ENCODE data around the gene UBAC2.
"Not testable (repeated sequence)": the region's sequence is repeated elsewhere in the genome, so short reads cannot be mapped to it uniquely, and the experiment has no call there.

Gene UBAC2

DNA sequence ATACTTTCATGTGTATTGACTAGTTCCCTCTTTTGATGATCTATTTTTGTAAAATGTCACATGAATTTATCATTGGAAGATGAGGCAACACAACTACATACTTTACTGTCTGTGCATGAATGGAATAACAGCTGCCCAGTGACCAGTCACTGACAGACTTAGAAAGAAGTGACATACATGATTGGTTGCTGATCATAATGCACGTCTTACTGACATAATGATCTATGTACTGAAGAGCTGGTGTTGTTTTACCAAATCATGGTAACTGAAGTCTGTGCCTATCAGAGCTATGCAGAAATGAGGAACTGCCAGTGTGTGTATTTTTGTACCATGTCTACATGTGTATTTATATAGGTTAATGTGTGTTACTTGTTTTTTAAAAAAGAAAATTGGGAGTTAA is 31.1 kb downstream of the UBAC2 start:
- DNase-seq (ENCODE audit: low read depth in 1 of 2, low spot score in 1 of 2): no peak

DNA sequence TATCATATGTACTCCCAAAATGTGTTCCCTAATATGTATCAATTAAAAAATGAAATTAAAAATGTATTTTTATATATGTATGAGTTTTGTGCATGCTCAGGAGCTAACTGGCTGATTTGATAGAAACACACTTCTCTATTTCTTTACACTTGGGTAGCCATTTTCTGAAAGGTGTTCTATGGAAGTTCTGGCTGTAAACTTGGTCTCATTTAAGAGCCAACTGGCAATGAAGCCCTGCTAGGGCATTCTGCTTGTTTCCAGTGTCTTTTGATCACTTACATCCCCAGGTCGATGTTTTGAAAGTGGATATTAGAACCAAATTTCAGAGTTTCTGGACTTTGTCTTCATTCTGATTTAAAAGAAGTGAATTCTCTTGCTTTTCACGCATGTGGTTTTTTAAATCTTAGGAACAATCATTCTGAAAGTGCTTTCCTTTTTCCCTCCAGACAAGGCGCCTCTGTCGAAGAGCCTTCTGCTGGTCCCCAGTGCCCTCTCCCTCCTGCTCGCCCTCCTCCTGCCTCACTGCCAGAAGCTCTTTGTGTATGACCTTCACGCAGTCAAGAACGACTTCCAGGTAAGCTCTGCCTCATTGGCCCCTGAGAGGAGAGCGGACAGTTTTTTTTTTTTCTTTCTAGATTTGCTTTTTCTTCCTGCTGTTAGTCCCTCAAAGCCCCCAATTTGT is 37.5 kb downstream of the UBAC2 start:
- no peak for DNase-seq (ENCODE audit: low read depth in 1 of 2, low spot score in 1 of 2)

DNA sequence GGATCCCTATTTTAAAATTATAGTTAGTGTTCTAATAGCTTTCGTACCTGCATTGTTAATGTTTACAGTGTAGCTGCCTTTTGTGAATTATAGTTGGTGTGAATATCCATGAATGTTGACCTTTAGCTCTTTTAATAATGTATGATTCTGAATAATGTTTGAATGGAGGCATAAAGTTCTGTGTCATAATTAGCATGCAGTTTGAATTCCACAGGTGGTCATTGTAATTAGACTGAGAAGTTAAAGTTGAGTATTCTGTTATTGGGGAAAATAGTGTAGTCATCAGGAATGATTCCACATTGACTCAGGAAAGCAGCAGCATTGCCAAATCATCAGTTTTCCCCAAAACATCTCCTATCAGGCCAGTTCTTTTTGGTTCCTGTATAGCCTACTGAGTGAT is 45.4 kb downstream of the UBAC2 start:
- DNase-seq (ENCODE audit: low read depth in 1 of 2, low spot score in 1 of 2): no peak

DNA sequence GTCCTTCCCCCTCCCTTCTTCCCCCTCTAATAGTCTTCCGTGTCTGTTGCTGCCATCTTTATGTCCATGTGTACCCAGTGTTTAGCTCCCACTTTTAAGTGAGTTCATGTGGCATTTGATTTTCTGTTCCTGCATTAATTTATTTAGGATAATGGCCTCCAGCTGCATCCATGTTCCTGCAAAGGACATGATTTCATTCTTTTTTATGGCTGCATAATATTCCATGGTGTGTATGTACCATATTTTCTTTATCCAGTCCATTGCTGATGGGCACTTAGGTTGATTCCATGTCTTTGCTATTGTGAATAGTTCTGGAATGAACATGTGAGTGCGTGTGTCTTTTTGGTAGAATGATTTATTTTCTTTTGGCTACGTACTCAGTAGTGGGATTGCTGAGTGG is 48.5 kb downstream of the UBAC2 start:
- DNase-seq (ENCODE audit: low read depth in 1 of 2, low spot score in 1 of 2): not testable (repeated sequence)

DNA sequence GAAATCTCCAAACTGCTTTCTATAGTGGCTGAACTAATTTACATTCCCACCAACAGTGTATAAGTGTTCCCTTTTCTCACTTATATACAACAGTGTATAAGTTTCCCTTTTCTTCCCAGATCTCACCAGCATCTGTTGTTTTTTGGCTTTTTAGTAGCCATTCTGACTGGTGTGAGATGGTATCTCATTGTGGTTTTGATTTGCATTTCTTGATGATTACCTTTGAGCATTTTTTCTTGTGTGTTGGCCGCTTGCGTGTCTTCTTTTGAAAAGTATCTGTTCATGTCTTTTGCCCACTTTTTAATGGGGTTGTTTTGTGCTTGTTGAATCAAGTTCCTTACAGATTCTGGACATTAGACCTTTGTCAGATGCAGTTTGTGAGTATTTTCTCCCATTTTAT is 49.0 kb downstream of the UBAC2 start:
- not testable (repeated sequence) for DNase-seq (ENCODE audit: low read depth in 1 of 2, low spot score in 1 of 2)

DNA sequence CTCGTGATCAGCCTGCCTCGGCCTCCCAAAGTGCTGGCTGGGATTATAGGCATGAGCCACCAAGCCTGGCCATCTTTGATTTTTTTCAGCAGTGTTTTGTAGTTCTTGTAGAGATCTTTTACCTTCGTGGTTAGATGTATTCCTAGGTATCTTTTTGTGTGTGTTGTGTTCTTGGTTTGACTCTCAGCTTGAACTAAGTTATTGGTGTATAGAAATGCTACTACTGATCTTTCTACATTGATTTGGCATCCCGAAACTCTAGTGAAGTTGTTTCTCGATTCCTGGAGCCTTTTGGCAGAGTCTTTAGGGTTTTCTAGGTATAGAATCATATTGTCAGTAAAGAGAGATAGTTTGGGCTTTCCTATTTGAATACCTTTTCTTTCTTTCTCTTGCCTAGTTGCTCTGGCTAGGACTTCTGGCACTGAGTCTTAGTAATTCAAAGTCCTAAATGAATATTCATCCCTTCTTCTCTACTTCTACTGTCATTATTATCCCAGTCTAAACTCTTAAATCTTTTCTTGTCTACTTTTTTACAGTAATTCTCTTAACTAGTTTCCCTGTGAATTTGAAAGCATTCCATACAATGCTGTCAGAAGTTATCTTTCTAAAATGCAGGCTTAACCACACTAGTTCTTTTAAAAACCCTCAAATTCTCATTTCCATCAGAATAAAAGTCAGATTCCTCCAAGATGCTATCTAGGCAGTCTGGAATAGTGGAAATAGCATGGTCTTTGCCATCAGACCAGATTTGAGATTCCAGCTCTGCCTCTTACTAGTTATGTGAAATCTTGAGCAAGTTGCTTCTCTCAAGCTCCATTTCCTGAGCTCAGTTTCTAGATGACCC is 50.5 kb downstream of the UBAC2 start:
- DNase-seq (ENCODE audit: low read depth in 1 of 2, low spot score in 1 of 2): no peak

DNA sequence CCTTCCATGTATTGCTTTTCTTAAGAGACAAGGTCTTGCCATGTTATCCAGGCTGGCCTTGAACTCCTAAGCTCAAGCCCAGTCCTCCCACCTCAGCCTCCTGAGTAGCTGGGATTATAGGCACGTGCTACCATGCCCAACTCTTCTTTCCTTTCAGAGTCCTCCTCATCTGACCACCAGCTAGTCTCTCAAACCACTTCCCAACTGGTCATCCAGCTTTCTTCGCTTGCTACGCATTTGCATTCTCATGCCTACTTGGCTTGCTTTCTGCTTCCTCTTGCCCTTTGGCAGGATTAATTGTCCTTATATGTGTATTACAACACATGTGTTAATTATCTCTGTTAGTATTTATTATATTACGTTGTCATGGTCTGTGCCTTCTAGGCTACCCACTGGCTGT is 51.3 kb downstream of the UBAC2 start:
- no peak for DNase-seq (ENCODE audit: low read depth in 1 of 2, low spot score in 1 of 2)

DNA sequence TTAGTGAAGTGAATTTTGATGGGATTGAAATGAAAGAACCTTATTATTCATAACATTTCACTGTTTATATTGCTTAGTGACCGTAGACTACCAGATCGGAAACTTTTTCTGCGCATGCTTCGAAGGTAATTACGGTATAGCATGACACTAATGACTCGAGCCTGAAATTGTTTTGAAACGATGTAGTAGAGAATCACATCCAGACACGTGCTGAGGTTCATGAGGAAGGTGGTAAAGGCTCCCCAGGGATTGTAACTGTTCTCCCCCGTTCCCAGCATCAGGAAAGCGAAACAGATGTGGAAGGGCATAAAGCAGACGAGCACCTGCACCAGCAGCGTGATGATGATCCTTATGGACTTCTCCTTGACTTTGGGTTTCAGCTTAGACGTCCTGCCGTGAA is 54.2 kb downstream of the UBAC2 start:
- no peak for DNase-seq (ENCODE audit: low read depth in 1 of 2, low spot score in 1 of 2)

DNA sequence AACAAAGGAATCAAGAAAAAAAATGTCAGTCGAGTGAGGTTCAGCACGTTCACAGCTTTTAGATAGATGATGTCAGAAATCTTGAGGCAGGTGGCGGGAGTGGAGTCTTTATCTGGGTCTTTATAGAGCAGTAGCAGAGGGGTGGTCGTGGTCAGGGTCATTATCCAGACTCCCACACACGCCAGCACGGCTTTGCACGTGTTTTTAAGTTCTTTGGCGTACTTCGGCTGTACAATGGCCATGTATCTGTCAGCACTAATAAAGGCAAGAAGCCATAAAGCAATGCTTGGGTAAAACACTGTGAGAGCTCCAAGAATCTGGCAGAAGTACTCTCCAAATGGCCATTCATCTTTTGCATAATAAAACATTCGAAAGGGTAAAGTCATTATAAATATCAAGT is 54.6 kb downstream of the UBAC2 start:
- DNase-seq (ENCODE audit: low read depth in 1 of 2, low spot score in 1 of 2): no peak

DNA sequence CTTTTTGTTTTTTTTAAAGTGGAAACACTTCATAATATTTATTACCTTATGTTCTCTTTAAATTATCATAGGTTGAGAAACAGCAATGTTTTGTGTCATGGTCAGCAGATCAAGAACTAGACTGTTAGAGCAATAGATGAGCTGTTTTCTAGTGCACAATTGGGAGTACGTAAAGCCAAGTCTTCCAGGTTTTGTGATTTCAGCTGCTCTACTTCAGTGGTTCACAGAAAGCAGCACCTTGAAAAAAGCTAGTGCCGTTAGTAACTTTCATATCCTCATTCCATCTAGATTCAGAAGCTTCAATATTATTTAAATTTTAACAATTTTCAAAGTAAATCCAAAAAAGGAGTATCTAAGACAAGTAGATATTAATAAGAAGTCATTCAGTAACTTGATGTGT is 55.6 kb downstream of the UBAC2 start:
- DNase-seq (ENCODE audit: low read depth in 1 of 2, low spot score in 1 of 2): no peak

DNA sequence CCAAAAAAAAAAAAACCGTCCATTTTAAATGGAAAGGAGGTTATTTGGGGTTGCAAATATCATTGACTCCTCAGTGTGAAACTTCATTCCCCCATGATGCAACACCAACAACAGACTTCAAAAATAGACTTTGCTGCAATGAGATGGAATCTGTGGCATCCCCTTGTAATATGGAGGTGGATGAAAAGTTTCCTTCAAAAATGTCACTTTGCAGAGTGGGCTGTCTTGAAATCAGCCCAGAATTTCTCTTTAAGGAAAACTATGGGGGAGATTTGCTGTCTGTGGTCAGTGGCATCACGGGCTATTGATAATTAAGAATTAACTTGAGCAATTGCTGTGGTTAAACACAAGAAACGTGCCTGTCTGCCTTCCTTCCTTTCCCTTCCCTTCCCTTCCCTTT is 56.1 kb downstream of the UBAC2 start:
- no peak for DNase-seq (ENCODE audit: low read depth in 1 of 2, low spot score in 1 of 2)

DNA sequence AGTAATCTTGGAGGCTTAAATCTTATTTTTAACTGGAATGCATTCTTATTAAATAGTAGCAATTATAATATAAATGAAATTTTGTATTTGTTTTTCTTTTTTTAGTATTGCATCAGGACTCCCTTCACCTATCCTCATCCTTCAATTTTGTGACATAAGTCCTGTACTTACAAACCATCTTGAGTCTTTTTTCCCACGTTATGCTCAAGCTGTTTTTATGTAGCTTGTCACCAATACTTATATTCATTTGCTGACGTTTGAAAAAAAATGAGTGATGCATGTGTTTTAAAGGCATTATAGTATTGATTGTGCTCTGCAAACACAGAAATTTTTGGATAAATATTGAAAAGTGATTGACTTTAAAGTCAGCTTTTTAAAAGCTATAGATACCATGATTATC is 56.6 kb downstream of the UBAC2 start:
- DNase-seq (ENCODE audit: low read depth in 1 of 2, low spot score in 1 of 2): no peak

DNA sequence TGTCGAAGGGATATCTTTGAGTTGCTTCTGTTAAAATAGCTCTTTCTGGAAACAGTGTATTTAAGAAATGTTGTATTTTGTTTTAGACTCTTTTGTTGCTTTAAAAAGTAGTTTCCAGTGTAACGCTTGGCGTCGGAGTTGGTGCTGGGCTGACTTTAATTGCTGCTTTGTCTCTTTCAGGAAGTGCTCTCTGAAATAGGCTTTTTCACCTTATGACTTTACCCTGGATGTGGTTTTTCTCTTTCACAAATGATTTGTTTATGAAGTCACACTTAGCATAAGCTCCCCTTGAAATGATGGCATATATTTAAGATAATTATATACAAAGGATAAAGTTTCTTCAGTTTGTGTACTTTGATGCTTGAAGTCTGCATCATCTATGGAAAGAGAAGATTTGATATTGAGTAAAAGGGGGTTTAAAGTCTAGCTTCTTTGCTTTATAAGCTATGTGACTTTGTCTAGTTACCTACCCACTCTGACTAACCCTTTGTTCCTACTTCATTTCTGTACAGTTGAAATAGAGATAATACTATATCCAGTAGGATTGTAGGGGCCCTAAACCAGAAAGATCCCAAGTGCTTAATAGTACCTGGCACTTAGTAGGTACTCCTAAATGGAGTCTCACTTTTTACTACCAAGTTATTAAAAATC is 57.7 kb downstream of the UBAC2 start, which contains the start of gene GPR18:
Gene GPR18 (minus strand): TSS at position 170 of the 651 bp plus-strand sequence. CDS start 2,507 bp downstream, outside the sequence.
- no peak for DNase-seq (ENCODE audit: low read depth in 1 of 2, low spot score in 1 of 2)

DNA sequence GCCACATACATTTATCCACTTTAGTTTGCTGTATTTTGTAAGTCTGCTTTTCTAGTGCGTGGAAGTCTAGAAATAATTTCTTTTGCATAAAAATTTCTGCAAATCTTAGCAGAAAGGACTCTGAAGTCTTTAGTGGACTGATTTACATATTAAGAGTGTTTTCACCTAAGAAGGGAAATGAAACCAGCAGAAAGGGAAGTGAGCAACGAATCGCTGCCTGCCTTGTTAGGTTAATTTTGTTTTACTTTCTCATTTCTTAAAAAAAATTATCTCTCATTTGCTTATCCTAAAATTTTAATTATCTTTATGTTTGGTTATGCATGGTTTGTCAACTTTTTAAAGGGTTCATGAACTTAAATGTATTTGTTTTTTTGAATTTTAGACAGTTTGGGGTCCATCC is 58.3 kb downstream of the UBAC2 start:
- no peak for DNase-seq (ENCODE audit: low read depth in 1 of 2, low spot score in 1 of 2)

DNA sequence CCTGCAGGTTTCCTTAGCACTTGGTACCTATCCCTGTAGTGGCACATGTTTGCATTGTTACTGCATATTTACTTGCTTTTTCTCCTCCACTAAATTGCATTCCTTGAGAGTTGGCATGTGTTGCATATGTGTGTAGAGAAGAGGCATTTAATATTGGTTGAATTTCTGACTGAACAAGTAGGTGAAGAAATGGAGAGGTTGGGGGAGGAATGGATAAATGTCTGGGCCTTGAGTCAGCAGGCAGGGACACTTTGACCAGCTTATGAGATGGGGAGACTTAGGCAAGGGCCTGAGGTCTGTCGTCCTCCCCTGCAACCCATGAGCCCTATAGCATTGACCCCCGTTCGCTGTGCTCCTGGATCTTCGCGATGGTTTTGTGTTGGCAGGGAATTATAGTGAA is 59.6 kb downstream of the UBAC2 start:
- no peak for DNase-seq (ENCODE audit: low read depth in 1 of 2, low spot score in 1 of 2)

DNA sequence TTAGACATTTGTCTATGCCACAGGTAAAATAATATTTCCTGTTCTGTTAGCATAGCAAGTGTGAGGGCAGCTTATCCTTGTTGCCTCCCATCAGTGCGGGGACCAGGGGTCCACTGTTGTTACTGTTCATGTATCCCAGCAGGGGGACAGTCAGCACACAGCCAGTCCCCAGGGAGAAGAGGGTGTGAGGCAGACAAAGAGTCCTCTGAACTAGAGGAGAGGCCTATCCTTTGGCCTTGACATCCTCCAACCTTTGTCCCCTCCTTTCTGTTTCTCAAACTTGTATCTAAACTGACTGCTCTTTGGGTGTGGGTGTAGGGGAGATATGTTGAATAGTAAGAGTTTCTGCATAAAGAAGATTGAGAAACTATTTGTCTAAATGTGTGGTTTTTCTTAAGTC is 60.4 kb downstream of the UBAC2 start:
- no peak for DNase-seq (ENCODE audit: low read depth in 1 of 2, low spot score in 1 of 2)

DNA sequence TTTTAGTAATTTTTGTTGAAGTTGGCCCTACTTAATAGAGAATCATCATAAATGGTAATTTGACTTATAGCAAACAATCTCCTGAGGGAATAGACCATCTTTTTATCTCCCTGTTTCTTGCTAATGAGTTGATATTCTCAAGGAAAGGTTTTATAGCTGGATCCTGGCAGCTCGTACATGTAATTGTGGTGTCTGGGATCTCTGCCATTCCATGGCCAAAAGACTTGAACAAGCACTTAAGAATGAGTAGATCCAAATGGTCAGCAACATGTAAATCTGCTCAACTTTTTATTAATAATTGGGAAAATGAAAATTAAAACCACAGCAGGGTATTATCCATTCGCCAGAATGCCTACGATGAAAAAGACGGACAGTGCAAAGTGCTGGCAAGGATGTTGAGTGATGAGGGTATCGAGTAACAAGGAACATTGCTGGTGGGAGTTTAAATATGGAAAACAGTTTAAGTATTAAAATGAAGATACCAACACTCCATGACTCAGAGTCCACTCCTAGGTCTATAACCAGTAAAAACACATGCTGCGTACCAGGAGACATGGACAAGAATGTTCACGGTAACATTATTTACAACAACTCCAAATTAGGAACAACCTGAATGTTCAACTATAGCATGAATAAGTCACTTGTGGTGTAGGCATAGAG is 62.6 kb downstream of the UBAC2 start:
- DNase-seq (ENCODE audit: low read depth in 1 of 2, low spot score in 1 of 2): no peak

DNA sequence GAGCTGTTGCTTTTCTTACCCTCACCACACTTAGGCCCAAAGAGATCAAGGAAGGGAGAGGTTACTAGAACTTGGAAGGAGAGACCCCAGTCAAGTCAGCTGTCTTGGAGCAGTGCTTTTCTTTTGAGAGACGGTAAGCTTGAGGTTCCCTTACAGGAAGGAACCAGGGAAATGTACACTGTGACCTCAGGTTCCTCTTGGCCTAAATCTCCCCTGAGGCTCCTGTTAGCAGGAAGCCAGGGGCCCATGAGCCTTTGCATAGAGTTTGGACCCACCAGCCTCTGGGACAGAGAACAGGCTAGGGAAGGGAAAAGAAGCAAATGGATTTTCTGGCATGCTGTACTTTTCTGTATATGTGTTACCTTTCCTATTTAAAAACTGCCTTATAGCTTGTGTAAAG is 63.4 kb downstream of the UBAC2 start:
- no peak for DNase-seq (ENCODE audit: low read depth in 1 of 2, low spot score in 1 of 2)

DNA sequence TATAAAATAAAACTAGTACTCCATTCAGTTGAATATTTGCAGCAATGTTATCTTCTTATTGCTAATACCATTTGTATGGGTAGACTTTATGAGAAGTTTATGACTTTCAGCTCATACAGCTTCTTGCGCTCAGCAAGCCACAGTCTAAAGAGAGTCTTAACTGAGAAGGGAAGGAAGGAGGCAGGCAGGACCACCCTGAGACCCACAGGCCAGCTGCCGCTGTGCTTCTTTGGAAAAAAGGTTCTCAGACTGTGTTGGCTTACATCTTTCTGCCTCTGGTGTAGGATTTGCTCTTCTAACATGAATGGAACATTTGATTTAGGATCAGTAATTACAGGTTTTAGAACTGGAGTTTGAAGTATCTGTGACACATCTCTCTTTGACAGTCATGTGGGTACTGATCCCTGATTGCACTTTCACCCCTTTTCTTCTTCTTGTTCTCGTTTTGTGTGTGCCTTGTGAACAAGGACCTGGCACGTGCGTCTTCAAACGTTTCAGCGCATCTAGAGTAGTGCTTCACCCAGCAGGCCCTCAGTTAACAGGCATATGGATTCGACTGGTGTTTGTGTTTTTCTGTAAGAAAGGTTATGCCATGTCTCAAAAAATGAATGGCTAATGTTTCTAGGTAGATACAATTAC is 64.6 kb downstream of the UBAC2 start:
- DNase-seq (ENCODE audit: low read depth in 1 of 2, low spot score in 1 of 2): no peak

DNA sequence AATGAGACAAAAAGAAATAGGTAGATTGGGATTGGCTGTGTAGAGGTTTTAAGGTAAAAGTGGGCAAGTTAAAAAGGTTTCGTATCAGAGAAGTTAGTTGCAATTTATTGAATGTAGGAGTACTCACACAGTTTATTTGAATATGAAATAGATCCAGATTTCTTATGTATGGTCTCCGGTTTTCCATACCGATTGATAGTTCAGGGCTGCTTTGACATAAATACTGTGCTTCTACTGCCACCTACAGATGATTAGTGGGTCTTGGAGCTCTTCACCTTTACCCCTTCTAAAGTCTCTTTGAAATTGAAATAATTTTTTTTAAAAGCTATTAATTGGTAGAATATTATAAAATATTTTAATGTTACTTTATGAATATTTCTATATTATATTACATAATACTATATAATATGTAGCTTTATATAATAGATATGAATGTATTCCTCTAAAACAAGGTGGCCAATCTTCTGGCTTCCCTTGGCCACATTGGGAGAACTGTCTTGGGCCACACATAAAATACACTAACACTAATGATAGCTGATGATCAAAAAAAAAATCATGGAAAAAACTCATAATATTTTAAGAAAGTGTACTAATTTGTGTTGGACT is 65.3 kb downstream of the UBAC2 start:
- DNase-seq (ENCODE audit: low read depth in 1 of 2, low spot score in 1 of 2): no peak

DNA sequence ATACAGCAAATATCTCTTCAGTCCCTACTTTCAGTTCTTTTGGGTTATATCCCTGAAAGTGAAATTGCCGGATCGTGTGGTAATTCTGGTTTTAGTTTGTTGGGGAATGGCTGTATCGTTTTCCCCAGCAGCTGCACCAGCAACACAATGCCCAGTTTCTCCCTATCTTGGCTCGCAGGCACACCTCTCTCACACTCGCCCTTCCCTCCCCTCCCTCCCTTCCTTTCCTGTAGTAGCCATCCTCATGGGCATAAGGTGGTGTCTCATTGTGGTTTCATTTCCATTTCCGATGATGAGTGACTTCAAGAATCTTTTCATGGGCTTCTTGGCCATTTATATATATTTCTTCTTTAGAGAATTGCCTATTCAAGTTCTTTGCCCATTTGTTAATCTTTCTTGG is 66.2 kb downstream of the UBAC2 start:
- DNase-seq (ENCODE audit: low read depth in 1 of 2, low spot score in 1 of 2): no peak

Measured in activated T-helper 1 cell treated with anti-CD3 and anti-CD28 coated beads, Interleukin-2, amount 50 U/mL, for 16 hours (primary cell).